NCI-H460 (cell line): Measurements from ENCODE around the gene GDPD4. TPM values are rescaled to one million over a fixed set of nuclear protein-coding genes. Genes with fewer than 3 reads are reported as not detected.

Experiments
- DNase-seq: peaks from one replicate; pipeline ENCODE4 v3.0.0-alpha.2; 2016; ENCODE audit warnings: low read depth; ENCODE audit errors: extremely low read depth
- polyA plus RNA-seq: library from polyadenylated mRNA; depleted of rRNA; stranded (reverse); fragments of >200 nt; gene quantifications from 2 replicates; pipeline ENCODE4 v1.2.3, GENCODE V29; 2014; cell fraction: nucleus; rRNA removed
- total RNA-seq: library from RNA; depleted of rRNA; stranded (reverse); fragments of >200 nt; shearing (Covaris generic); gene quantifications from 2 replicates; pipeline ENCODE4 v1.2.3, GENCODE V29; 2014; rRNA removed

The GDPD4 gene
- not detected in 2 replicates for total RNA-seq
- not detected in 2 replicates for polyA plus RNA-seq

- no peak for DNase-seq
Observed at GRCh38 chr11:77301510-77301909, at the start of gene GDPD4. Gene GDPD4 (minus strand): TSS chr11:77301686. CDS start chr11:77285137, 16,549 bp downstream.

- no peak for DNase-seq
Observed at GRCh38 chr11:77347948-77348347, 46.5 kb upstream of the GDPD4 start.

- DNase-seq = no peak
Observed at GRCh38 chr11:77346906-77347603, 45.6 kb upstream of the GDPD4 start.

- no peak for DNase-seq
Observed at GRCh38 chr11:77345621-77346020, 44.1 kb upstream of the GDPD4 start.

GRCh38 chr11:77340501-77340900 lies 39.0 kb upstream of the GDPD4 start:
- no peak for DNase-seq

- no peak for DNase-seq
Observed at GRCh38 chr11:77332259-77332658, 30.8 kb upstream of the GDPD4 start.

- no peak for DNase-seq
Observed at GRCh38 chr11:77325159-77325558, 23.7 kb upstream of the GDPD4 start.

GRCh38 chr11:77324508-77324907 lies 23.0 kb upstream of the GDPD4 start:
- no peak for DNase-seq

GRCh38 chr11:77322926-77323590 lies 21.6 kb upstream of the GDPD4 start:
- no peak for DNase-seq

- no peak for DNase-seq
Observed at GRCh38 chr11:77322506-77322905, 21.0 kb upstream of the GDPD4 start.

GRCh38 chr11:77320351-77320750 lies 18.9 kb upstream of the GDPD4 start:
- no peak for DNase-seq

- no peak for DNase-seq
Observed at GRCh38 chr11:77318600-77318999, 17.1 kb upstream of the GDPD4 start.

- no peak for DNase-seq
Observed at GRCh38 chr11:77316733-77317342, 15.4 kb upstream of the GDPD4 start.

- DNase-seq = no peak
Observed at GRCh38 chr11:77312107-77312506, 10.6 kb upstream of the GDPD4 start.

GRCh38 chr11:77311701-77312100 lies 10.2 kb upstream of the GDPD4 start:
- DNase-seq = no peak

- no peak for DNase-seq
Observed at GRCh38 chr11:77310721-77311120, 9.2 kb upstream of the GDPD4 start.

- no peak for DNase-seq
Observed at GRCh38 chr11:77309401-77310085, 8.1 kb upstream of the GDPD4 start.

GRCh38 chr11:77308838-77309237 lies 7.4 kb upstream of the GDPD4 start:
- DNase-seq = no peak

GRCh38 chr11:77303328-77303727 lies 1.8 kb upstream of the GDPD4 start:
- no peak for DNase-seq

- no peak for DNase-seq
Observed at GRCh38 chr11:77302752-77303151, 1.3 kb upstream of the GDPD4 start.

- DNase-seq = no peak
Observed at GRCh38 chr11:77300695-77301094, 791 bp downstream of the GDPD4 start.
